Urinary bladder (tissue), 4 donors: ENCODE data around the gene KCNJ15. TPM values are rescaled to one million over a fixed set of nuclear protein-coding genes. Genes with fewer than 3 reads are reported as not detected.

Experiments
- DNase-seq: peaks from one replicate; pipeline ENCODE4 v3.0.0-alpha.2; 2015; ENCODE audit errors: extremely low spot score
- H3K27ac ChIP-seq: one replicate; pipeline ENCODE4 v1.5.1; 2013; ENCODE audit warnings: low read depth, mild to moderate bottlenecking, moderate library complexity
- H3K36me3 ChIP-seq: one replicate; pipeline ENCODE4 v1.6.1; 2013; ENCODE audit warnings: mild to moderate bottlenecking, moderate library complexity; ENCODE audit not compliant: insufficient read depth
- H3K4me1 ChIP-seq: one replicate; pipeline ENCODE4 v1.6.1; 2013; ENCODE audit warnings: mild to moderate bottlenecking, moderate library complexity; ENCODE audit not compliant: insufficient read depth
- H3K4me3 ChIP-seq: one replicate; pipeline ENCODE4 v1.5.1; 2013; ENCODE audit warnings: low read depth, low read length
- WGBS: extraction: QIAGEN DNeasy Blood & Tissue Kit; methylation state at CpG from one replicate; pipeline ENCODE4 v1.1.7; 2013; 5-methylcytosine and 5-hydroxymethylcytosine counted together
- polyA plus RNA-seq: library from polyadenylated mRNA; stranded (reverse); fragments of 200-250 nt; gene quantifications from one replicate; pipeline ENCODE4 v1.2.3, GENCODE V29; 2013
- total RNA-seq: library from RNA; depleted of rRNA; stranded (reverse); fragments of >200 nt; gene quantifications from one replicate; pipeline ENCODE4 v1.2.3, GENCODE V29; 2014
- donor health status: healthy with polysubstance abuse.
- donor health status: healthy.

KCNJ15 gene
- total RNA-seq (11.4 TPM), polyA plus RNA-seq (6.4 TPM)

GRCh38 chr21:38256599-38257302 is at the start of gene KCNJ15:
Gene KCNJ15, plus strand, starts transcription at chr21:38256991. Its CDS starts 42,271 bp downstream, at chr21:38299262.
- Histone ChIP-seq H3K4me1 (no peaks in the 10 kb centered on the region), H3K4me3 (peak within 1 kb of the TSS; percentile 15), H3K36me3 (no peaks in the 10 kb centered on the region), H3K27ac (no peak within 1 kb of the TSS)
- WGBS: 60% methylated on average over 5 of the region's 5 CpGs
- DNase-seq: no peak

DNA sequence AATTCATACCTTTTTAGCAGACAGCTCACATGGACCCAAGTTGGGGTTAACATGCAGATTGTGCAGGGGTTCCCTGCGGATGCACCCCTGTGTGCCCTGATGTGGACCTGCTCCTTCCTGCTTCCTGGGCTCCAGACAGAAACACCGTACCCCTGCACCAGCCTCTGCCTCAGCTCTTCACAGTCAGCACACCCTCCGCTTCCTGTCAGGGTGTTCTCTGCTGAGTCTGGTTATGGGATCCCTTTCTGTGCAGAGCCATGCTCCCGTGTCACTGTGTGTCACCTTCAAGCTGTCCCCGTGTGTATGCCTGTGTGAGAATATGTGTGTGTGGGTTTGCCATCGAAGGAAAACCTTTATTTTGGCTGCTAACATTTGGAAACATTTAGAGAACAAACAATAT is 48.7 kb upstream of the KCNJ15 start:
- Histone ChIP-seq H3K4me1 (no peaks in the 10 kb centered on the region), H3K27ac (no peak overlapping the region), H3K4me3 (no peak overlapping the region), H3K36me3 (no peaks in the 10 kb centered on the region)
- 50% methylated on average over 6 of the region's 6 CpGs for WGBS
- DNase-seq: no peak

GRCh38 chr21:38211321-38211720 is 45.5 kb upstream of the KCNJ15 start:
- DNase-seq: no peak
- WGBS: 70% methylated on average over 3 of the region's 3 CpGs
- Histone ChIP-seq H3K4me1 (no peaks in the 10 kb centered on the region), H3K4me3 (no peak overlapping the region), H3K36me3 (no peaks in the 10 kb centered on the region), H3K27ac (no peak overlapping the region)

GRCh38 chr21:38212706-38213105 is 44.1 kb upstream of the KCNJ15 start:
- Histone ChIP-seq H3K36me3 (no peaks in the 10 kb centered on the region), H3K27ac (no peak overlapping the region), H3K4me1 (no peaks in the 10 kb centered on the region), H3K4me3 (no peak overlapping the region)
- 61% methylated on average over 6 of the region's 6 CpGs for WGBS
- DNase-seq: no peak

- DNase-seq: no peak
- Histone ChIP-seq H3K4me1 (no peaks in the 10 kb centered on the region), H3K36me3 (no peaks in the 10 kb centered on the region), H3K27ac (no peak overlapping the region), H3K4me3 (no peak overlapping the region)
- 5% methylated on average over 7 of the region's 7 CpGs for WGBS
Measured at GRCh38 chr21:38219049-38219628, 37.7 kb upstream of the KCNJ15 start.

DNA sequence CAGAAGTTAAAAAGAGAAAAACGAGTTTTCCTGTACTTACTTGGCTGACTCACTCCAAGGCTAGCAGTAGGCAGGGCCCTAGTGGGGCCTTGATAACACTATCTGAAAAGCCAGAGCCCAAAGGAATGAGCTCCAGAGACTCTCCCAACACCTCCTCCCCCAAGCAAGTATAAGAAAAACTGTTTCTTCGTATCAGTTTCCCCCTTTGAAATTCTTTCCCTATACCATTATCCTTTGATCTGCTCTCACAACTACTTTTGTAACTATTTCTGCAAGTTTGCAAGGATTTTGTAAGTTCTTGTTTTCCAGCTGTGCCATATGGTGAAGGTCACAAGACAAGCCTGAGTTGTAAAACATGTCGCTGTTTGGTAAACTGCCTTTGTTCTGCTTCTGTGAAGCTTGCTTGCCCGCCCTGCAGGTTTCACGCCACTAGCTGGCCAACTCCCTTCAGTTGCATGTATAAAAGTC is 36.5 kb upstream of the KCNJ15 start:
- no peaks in the 10 kb centered on the region for H3K36me3 ChIP-seq
- WGBS: 65% methylated on average over 5 of the region's 5 CpGs
- no peak overlapping the region for H3K4me3 ChIP-seq
- H3K27ac ChIP-seq: no peak overlapping the region
- H3K4me1 ChIP-seq: no peaks in the 10 kb centered on the region
- no peak for DNase-seq

DNA sequence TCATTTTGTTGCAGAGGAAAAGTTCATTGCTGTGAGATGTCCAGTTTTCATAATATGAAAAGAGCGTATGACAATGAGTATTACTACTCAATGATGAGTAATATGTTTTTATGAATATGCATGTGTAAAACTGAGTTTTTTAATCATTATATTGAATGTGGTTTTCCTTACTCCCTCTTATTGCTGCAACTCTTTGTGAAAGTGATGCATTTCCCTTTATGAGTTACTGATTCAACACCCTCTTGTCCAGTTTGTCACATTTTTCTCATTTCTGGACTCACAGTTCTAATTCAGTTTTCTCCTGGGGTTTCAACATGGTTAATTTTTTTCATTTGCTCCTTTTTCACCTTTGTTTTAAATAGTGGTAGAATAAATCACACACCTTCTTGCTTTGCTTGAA is 35.2 kb upstream of the KCNJ15 start:
- H3K27ac ChIP-seq: no peak overlapping the region
- H3K36me3 ChIP-seq: no peaks in the 10 kb centered on the region
- no peaks in the 10 kb centered on the region for H3K4me1 ChIP-seq
- no peak overlapping the region for H3K4me3 ChIP-seq
- 93% methylated on average over 1 of the region's 1 CpG for WGBS
- no peak for DNase-seq

DNA sequence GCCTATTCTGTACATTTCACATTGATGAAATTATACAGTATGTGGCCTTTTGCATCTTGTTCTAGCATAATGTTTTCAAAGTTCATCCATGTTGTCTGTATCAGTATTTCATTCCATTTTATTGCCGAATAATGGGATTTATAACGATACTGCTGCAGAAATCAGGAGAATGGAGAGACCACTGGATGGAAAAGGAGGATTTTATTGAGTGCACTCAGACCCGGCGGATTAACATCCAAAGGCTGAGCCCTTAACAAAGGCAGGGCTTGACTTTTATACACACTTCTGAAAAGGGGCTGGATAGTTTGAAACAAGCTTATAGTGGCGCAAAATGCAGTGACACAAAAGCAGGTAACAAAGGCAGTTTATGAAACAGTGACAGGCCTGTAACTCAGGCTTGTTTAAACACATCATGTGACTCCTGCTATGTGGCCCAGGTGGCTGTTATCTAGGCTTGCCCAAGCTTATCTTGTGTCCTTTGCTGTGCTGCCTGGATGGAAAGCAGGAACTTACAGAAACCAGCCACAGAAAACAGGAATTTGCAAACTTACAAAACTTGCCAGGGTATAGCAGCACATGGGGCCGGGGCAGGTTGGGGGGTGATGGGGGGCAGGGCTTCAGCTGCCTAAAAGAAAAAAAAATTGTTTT is 32.8 kb upstream of the KCNJ15 start:
- no peak overlapping the region for H3K27ac ChIP-seq
- H3K36me3 ChIP-seq: no peaks in the 10 kb centered on the region
- DNase-seq: no peak
- no peaks in the 10 kb centered on the region for H3K4me1 ChIP-seq
- WGBS: 94% methylated on average over 6 of the region's 6 CpGs
- no peak overlapping the region for H3K4me3 ChIP-seq

DNA sequence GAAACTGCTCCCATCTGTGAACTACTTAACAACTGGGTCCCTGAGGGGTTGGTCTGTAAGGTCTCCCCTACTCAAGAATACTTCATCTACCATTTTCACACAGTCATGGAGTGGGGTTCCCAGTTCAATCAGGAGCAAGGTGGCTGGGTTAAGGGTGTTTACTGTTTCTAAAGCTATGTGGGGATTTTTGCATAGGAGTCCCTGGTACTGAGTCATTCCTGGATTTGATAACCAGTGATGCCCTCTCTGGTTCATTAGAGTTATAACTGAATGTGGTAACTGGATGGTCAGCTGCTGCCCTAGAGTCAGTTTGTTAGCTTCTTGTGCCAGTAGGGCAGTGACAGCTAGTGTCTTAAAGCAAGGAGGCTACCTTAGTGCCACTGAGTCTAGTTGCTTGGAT is 29.4 kb upstream of the KCNJ15 start:
- Histone ChIP-seq H3K4me1 (no peaks in the 10 kb centered on the region), H3K4me3 (no peak overlapping the region), H3K36me3 (no peaks in the 10 kb centered on the region), H3K27ac (no peak overlapping the region)
- no peak for DNase-seq

GRCh38 chr21:38228115-38228514 is 28.7 kb upstream of the KCNJ15 start:
- H3K27ac ChIP-seq: no peak overlapping the region
- no peaks in the 10 kb centered on the region for H3K36me3 ChIP-seq
- no peaks in the 10 kb centered on the region for H3K4me1 ChIP-seq
- no peak for DNase-seq
- 58% methylated on average over 6 of the region's 6 CpGs for WGBS
- no peak overlapping the region for H3K4me3 ChIP-seq

DNA sequence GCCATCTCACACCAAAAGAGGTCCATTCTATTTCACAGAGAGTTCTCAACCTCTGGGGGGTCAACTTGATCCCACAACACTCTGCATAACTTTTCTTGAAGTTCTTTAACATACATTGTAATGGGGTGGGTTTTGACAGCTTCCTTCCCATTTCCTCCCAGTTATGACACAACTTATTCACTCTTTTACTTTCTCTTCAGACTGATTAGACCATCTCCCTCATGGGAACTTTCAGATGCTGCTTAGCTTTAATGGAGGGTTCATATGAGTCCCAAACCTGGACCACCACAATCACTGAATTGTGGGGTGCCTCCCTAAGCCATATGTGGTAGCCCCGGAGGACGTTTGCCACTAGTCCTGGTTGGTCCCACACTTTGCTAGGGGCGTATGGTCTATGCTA is 28.3 kb upstream of the KCNJ15 start:
- Histone ChIP-seq H3K4me1 (no peaks in the 10 kb centered on the region), H3K36me3 (no peaks in the 10 kb centered on the region), H3K27ac (no peak overlapping the region), H3K4me3 (no peak overlapping the region)
- 86% methylated on average over 3 of the region's 3 CpGs for WGBS
- no peak for DNase-seq

DNA sequence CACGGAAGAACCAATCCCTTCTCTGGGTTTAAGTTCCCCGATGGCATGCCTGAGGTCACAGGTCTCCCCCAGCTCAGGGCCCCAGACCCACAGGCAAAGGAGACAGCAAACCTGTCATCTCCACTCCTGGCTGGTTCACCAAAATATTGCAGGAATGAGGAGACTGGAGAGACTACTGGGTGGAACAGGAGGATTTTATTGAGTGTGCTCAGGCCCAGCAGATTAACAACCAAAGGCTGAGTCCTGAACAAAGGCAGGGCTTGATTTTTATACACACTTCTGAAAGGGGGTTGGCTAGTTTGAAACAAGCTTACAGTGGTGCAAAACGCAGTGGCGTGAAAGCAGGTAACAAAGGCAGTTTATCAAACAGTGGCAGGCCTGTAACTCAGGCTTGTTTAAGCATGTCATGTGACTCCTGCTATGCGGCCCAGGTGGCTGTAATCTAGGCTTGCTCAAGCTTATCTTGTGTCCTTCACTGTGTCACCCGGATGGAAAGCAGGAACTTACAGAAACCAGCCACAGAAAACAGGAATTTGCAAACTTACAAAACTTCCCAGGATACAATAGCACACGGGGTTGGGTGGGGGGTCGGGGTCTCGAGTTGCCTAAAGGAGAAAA is 27.4 kb upstream of the KCNJ15 start:
- Histone ChIP-seq H3K27ac (no peak overlapping the region), H3K4me1 (no peaks in the 10 kb centered on the region), H3K4me3 (no peak overlapping the region), H3K36me3 (no peaks in the 10 kb centered on the region)
- WGBS: 92% methylated on average over 9 of the region's 9 CpGs
- no peak for DNase-seq

DNA sequence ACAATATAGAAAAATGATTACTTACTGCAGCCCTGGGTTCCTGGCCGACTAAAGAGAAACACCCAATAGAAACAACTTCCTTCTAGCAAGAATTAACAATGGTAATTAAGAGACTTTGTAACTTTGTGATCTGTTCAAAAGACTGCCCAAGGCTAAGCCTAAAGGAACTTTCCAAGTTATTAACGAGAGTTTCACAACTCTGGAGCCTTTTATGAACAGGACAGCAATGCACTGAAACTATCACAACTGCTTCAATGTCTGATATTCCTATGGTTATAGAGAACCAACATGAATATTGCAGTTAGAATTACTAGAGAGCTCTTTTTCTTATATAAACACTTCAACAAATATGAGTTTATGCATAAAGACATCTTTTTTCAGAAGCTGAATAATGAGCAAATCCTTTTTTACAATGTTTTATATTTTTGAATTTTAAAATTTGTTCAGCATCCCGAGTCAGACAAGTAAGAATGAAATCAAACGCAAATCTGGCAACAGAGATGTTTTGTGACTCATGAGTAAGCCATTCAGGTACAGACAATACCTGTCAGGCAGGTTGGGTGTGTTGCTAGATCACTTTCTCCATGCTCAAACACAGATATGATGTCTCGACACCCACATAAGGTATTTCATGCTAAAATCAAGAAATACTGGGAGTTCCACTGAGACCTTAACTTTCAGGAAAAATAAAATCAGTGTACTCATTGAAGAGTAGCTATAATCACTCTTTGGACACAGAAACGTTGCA is 22.2 kb upstream of the KCNJ15 start:
- Histone ChIP-seq H3K4me1 (no peaks in the 10 kb centered on the region), H3K4me3 (no peak overlapping the region), H3K27ac (no peak overlapping the region), H3K36me3 (no peaks in the 10 kb centered on the region)
- 80% methylated on average over 6 of the region's 6 CpGs for WGBS
- peak; percentile 63 for DNase-seq
